Keratinocyte (primary cell): ENCODE results near the gene DAPK3.

Source experiments
- EZH2 ChIP-seq: IDR thresholded peaks from one replicate; pipeline ENCODE4 v1.6.1; 2012; ENCODE audit warnings: inconsistent platforms, mild to moderate bottlenecking, low read length, moderate library complexity
- TF ChIP-seq, protein P1 (sequence below), 3 experiments: IDR thresholded peaks in 1 of 3; conservative IDR thresholded peaks in 1 of 3; optimal IDR thresholded peaks in 1 of 3; 2 replicates in 2 of 3; 3 replicates in 1 of 3; pipeline versions ENCODE3 to v1.5.1; 2011; ENCODE audit warnings: low read length in 3 of 3, mild to moderate bottlenecking in 3 of 3, moderate library complexity in 2 of 3, control low read depth in 1 of 3, inconsistent platforms in 1 of 3; ENCODE audit not compliant: insufficient read depth in 2 of 3; ENCODE audit errors: extremely low read depth in 1 of 3

DNA sequence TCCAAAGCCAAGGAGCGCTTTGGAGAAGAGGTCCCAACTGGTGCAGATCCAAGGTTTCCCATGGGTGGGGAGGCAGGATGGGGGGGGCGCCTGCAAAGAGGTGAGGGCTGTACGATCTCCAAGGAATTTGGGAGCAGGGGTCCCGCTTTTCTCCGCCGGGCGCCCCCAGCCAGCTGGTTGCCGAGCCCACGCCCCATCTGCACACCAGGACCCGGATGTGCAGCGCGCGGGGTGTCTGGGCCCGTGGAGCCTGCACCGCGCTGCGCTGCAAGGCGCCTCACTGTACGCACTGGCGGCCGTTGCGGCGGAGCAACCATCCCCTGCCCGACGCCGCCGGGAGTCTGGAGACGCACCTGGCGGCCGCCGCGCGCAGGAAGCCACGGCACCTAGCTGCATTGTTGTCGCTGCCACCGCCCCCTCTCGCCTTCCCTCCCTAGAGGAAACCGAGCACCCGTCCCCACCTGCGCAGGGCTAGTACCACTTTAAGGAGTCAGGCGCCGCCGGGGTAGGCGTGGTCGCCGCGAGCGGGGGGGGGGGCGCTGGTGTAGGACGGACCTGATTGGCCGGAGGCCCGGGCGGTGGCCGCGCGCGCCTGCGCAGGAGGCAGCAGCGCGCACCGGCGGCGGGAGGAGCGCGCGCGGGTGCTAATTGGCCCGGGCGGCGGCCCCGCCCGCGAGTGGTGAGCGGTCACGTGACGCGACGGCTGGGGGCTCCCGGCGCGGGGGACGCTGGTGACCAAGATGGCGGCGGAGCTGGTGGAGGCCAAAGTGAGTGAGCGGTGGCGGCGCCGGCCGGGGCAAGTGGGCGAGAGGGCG lies 36.3 kb upstream of the DAPK3 start, which contains the start of gene PIAS4:
- TF ChIP-seq, protein P1, sequence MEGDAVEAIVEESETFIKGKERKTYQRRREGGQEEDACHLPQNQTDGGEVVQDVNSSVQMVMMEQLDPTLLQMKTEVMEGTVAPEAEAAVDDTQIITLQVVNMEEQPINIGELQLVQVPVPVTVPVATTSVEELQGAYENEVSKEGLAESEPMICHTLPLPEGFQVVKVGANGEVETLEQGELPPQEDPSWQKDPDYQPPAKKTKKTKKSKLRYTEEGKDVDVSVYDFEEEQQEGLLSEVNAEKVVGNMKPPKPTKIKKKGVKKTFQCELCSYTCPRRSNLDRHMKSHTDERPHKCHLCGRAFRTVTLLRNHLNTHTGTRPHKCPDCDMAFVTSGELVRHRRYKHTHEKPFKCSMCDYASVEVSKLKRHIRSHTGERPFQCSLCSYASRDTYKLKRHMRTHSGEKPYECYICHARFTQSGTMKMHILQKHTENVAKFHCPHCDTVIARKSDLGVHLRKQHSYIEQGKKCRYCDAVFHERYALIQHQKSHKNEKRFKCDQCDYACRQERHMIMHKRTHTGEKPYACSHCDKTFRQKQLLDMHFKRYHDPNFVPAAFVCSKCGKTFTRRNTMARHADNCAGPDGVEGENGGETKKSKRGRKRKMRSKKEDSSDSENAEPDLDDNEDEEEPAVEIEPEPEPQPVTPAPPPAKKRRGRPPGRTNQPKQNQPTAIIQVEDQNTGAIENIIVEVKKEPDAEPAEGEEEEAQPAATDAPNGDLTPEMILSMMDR (optimal IDR thresholded peaks at IDR 0.05 in 1 of 3, IDR thresholded peaks at IDR 0.05 in 1 of 3, conservative IDR thresholded peaks at IDR 0.05 in 1 of 3; ENCODE audit: extremely low read depth in 1 of 3, insufficient read depth in 2 of 3, low read length in 3 of 3) = peak in 1 of 3 experiments; percentile 7
- no peak for TF ChIP-seq EZH2
